Liver (tissue), 9 donors: ENCODE measurements around the gene CTNND1. TPM values are rescaled to one million over a fixed set of nuclear protein-coding genes. Genes with fewer than 3 reads are reported as not detected.

ENCODE experiments used
- DNase-seq: peaks from one replicate; pipeline ENCODE4 v3.0.0-alpha.2; 2017; ENCODE audit warnings: low spot score
- H3K27ac ChIP-seq, 2 donors: one replicate each; pipeline ENCODE4 v1.7.0; 2013; ENCODE audit warnings: inconsistent platforms in 2 of 2, low read length in 2 of 2, control low read depth in 1 of 2, low read depth in 1 of 2, mild to moderate bottlenecking in 1 of 2
- H3K27me3 ChIP-seq, 4 donors: one replicate each; pipeline versions ENCODE4 v1.6.1 to v1.7.0; 2013; ENCODE audit warnings: low read length in 3 of 4, inconsistent platforms in 1 of 4, mild to moderate bottlenecking in 1 of 4, moderate library complexity in 1 of 4; ENCODE audit not compliant: control insufficient read depth in 4 of 4, insufficient read depth in 4 of 4
- H3K36me3 ChIP-seq, 4 donors: one replicate each; pipeline versions ENCODE4 v1.6.1 to v1.7.0; 2013; ENCODE audit warnings: low read length in 3 of 4, mild to moderate bottlenecking in 3 of 4, low read depth in 1 of 4, moderate library complexity in 1 of 4; ENCODE audit not compliant: control insufficient read depth in 4 of 4, insufficient read depth in 3 of 4
- H3K4me1 ChIP-seq, 4 donors: one replicate each; pipeline versions ENCODE4 v1.6.1 to v1.7.0; 2013; ENCODE audit warnings: low read length in 3 of 4, mild to moderate bottlenecking in 3 of 4, moderate library complexity in 1 of 4; ENCODE audit not compliant: control insufficient read depth in 4 of 4, insufficient read depth in 4 of 4
- H3K4me3 ChIP-seq, 3 donors: one replicate each; pipeline versions ENCODE4 v1.6.1 to v1.7.0; 2013; ENCODE audit warnings: low read length in 3 of 3, control low read depth in 1 of 3, low read depth in 1 of 3, mild to moderate bottlenecking in 1 of 3
- H3K9ac ChIP-seq, 2 donors: one replicate each; pipeline ENCODE4 v1.7.0; 2013; ENCODE audit warnings: low read length in 2 of 2, mild to moderate bottlenecking in 2 of 2, moderate library complexity in 2 of 2, control low read depth in 1 of 2, low read depth in 1 of 2
- H3K9me3 ChIP-seq, 4 donors: one replicate each; pipeline versions ENCODE4 v1.6.1 to v1.7.0; 2013; ENCODE audit warnings: low read length in 3 of 4; ENCODE audit not compliant: control insufficient read depth in 4 of 4
- EGR1 ChIP-seq, 2 donors: IDR thresholded peaks; 2 replicates each; pipeline ENCODE4 v1.6.1; 2016 to 2018; ENCODE audit warnings: antibody characterized with exemption in 2 of 2, low read depth in 2 of 2
- FOXA1 ChIP-seq: IDR thresholded peaks from 2 replicates; pipeline ENCODE4 v1.6.1; 2016; ENCODE audit warnings: antibody characterized with exemption
- FOXA2 ChIP-seq: IDR thresholded peaks from 2 replicates; pipeline ENCODE4 v1.6.1; 2016; ENCODE audit warnings: antibody characterized with exemption
- GABPA ChIP-seq, 2 donors: IDR thresholded peaks in 1 of 2; conservative IDR thresholded peaks in 1 of 2; 2 replicates each; pipeline ENCODE4 v1.6.1; 2016; ENCODE audit warnings: antibody characterized with exemption in 2 of 2, mild to moderate bottlenecking in 1 of 2, moderate library complexity in 1 of 2
- HNF4A ChIP-seq, 2 donors: conservative IDR thresholded peaks; 2 replicates each; pipeline ENCODE4 v1.6.1; 2016; ENCODE audit warnings: antibody characterized with exemption in 2 of 2, mild to moderate bottlenecking in 2 of 2
- HNF4G ChIP-seq: IDR thresholded peaks from 2 replicates; pipeline ENCODE4 v1.6.1; 2016; ENCODE audit warnings: antibody characterized with exemption
- JUND ChIP-seq, 2 donors: IDR thresholded peaks; 2 replicates each; pipeline ENCODE4 v1.6.1; 2016; ENCODE audit warnings: antibody characterized with exemption in 2 of 2
- NR2F2 ChIP-seq: IDR thresholded peaks from 2 replicates; pipeline ENCODE4 v1.6.1; 2016; ENCODE audit warnings: antibody characterized with exemption
- RAD21 ChIP-seq, 2 donors: IDR thresholded peaks; 2 replicates each; pipeline ENCODE4 v1.6.1; 2016; ENCODE audit warnings: antibody characterized with exemption in 2 of 2, mild to moderate bottlenecking in 2 of 2
- RXRA ChIP-seq, 2 donors: IDR thresholded peaks; 2 replicates each; pipeline ENCODE4 v1.6.1; 2017 to 2018; ENCODE audit warnings: antibody characterized with exemption in 2 of 2, mild to moderate bottlenecking in 1 of 2
- SP1 ChIP-seq: IDR thresholded peaks from 2 replicates; pipeline ENCODE4 v1.6.1; 2018; ENCODE audit warnings: antibody characterized with exemption, mild to moderate bottlenecking
- TAF1 ChIP-seq: conservative IDR thresholded peaks from 2 replicates; pipeline ENCODE4 v1.6.1; 2016; ENCODE audit warnings: antibody characterized with exemption, mild to moderate bottlenecking
- YY1 ChIP-seq: IDR thresholded peaks from 2 replicates; pipeline ENCODE4 v1.6.1; 2016; ENCODE audit warnings: antibody characterized with exemption, mild to moderate bottlenecking
- WGBS: extraction: QIAGEN DNeasy Blood & Tissue Kit; methylation state at CpG from one replicate; pipeline ENCODE4 v1.1.7; 2013; 5-methylcytosine and 5-hydroxymethylcytosine counted together
- polyA plus RNA-seq, 2 donors: library from polyadenylated mRNA; stranded (reverse) in 1 of 2; unstranded in 1 of 2; fragments of 200-250 nt in 1 of 2; fragments of >200 nt in 1 of 2; fragmentation: Nextera tagmentation in 1 of 2; extraction: Ambion mirVana in 1 of 2; gene quantifications; one replicate each; pipeline versions ENCODE4 v1.2.1 to v1.2.3, GENCODE V29; 2013 to 2015
- total RNA-seq, 2 donors: library from RNA; depleted of rRNA; stranded (reverse); fragments of >200 nt; gene quantifications; one replicate each; pipeline ENCODE4 v1.2.3, GENCODE V29; 2014
- TF ChIP-seq, protein P1 (sequence below): IDR thresholded peaks from 2 replicates; pipeline ENCODE4 v1.6.1; 2016; ENCODE audit warnings: antibody characterized with exemption
- TF ChIP-seq, protein P2 (sequence below): IDR thresholded peaks from 2 replicates; pipeline ENCODE4 v1.6.1; 2016; ENCODE audit warnings: antibody characterized with exemption
- TF ChIP-seq, protein P3 (sequence below): IDR thresholded peaks from 2 replicates; pipeline ENCODE4 v1.6.1; 2016; ENCODE audit warnings: antibody characterized with exemption
- TF ChIP-seq, protein P4 (sequence below): fragments of 150-350 bp; IDR thresholded peaks from 2 replicates; pipeline ENCODE4 v1.5.1; 2017; ENCODE audit warnings: improper control_type of control experiment, low read depth, low read length; ENCODE audit not compliant: missing input control
- TF ChIP-seq, protein P5 (sequence below): IDR thresholded peaks from 2 replicates; pipeline ENCODE4 v1.6.1; 2016; ENCODE audit warnings: antibody characterized with exemption, mild to moderate bottlenecking
- donor health status: healthy.
- donor health status: healthy.
- donor health status: healthy.
- donor health status: healthy.
- donor health status: healthy.

The CTNND1 gene
- total and polyA plus RNA-seq, 4 donors: 21.5 to 97.1 (median 58.0) TPM

DNA sequence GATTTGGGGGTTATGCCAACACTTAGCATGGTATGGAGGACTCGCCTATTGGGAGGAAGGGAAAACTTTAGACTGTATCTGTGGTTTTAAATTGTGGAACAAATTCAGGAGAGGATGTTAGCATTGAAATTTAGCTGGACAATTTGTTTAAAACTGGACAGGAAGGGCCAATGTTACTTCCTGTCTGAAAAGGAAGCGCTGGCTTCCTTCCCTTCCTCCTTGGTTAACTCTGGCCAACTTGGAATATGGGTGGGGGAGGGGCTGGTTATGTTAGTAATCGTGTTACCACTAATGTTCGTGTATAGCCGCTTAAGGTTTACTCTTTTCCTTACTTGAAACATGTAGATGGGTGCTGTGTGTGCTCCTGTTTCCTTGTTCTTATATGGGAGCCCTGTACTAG lies 13.9 kb downstream of the CTNND1 start (continued):
- TF ChIP-seq, protein P1, sequence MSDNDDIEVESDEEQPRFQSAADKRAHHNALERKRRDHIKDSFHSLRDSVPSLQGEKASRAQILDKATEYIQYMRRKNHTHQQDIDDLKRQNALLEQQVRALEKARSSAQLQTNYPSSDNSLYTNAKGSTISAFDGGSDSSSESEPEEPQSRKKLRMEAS: peak; percentile 53
- TF ChIP-seq HNF4A (conservative IDR thresholded peaks at IDR 0.05) (no peak), GABPA (IDR thresholded peaks at IDR 0.05 in 1 of 2, conservative IDR thresholded peaks at IDR 0.05 in 1 of 2) (peak in 1 of 2 donors; percentile 31), TAF1 (no peak)

DNA sequence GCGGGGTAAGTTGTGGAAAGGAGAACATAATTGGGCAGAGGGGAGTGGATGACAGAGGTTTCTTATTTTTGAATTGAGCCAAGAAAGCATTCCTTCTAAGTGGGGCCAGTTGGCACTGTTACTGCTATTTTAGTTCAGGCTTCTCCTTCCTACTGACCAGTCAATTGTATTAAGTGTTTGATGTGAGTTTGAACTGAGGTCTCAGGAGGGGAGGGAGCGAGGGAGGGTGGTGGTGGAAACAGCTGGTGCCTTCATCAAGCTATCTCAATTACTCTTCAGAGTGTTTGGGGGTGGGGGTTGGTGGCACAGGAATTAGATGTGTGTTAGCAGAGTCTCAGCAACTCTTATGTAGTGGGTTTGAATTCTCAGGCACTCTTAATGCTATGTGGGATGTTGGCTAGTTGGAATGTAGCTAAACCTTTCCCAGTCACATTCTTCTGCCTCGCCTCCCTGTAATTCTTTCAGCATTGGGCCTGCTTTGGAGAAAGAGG lies 14.5 kb downstream of the CTNND1 start:
- WGBS: 79% methylated on average over 3 of the region's 3 CpGs
- H3K36me3 ChIP-seq: no peaks in the 10 kb centered on the region
- no peaks in the 10 kb centered on the region for H3K9me3 ChIP-seq
- H3K9ac ChIP-seq: no peak overlapping the region
- peak overlapping the region; percentile 32 to 44 for H3K27ac ChIP-seq
- no peak for DNase-seq
- TF ChIP-seq FOXA1: no peak
- no peak for TF ChIP-seq TAF1
- no peak overlapping the region for H3K4me3 ChIP-seq
- H3K27me3 ChIP-seq: no peaks in the 10 kb centered on the region
- H3K4me1 ChIP-seq: peaks cover 15 to 83% (median 73%) of the 10 kb centered on the region in 4 donors

DNA sequence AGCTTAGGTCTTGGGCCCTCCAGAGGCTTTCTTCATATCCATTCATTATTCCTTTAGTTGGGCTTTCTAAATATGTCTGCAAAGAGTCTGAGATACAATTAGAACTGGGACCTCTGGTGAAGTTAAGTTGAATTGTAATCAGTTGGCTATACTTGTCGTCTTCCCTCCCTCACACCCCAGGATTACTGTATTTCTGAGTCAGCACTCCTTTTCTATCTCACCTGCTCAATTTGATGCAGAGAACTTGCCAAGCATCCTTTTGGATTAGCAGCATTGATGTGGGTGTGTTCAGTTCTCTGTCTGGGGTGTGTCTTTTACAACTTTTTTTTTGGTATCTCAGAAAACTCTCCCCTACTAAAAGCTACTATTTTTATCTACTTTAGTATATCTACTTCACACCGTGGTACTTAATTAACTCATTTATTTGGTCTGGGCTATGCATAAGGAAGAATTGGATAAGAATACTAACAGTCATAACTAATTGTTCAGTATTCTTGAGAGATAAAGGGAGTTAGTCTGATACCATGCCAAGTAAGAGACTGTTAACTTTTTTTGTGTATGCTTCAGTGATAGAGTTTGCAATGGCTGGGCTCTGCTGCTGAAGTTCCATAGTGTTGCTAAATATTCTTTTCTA lies 15.1 kb downstream of the CTNND1 start:
- 58% methylated on average over 2 of the region's 2 CpGs for WGBS
- no peak overlapping the region for H3K9ac ChIP-seq
- DNase-seq: no peak
- peak overlapping the region; percentile 86 to 87 for H3K27ac ChIP-seq
- H3K4me1 ChIP-seq: peaks cover 17 to 83% (median 71%) of the 10 kb centered on the region in 4 donors
- TF ChIP-seq SP1 (no peak), RXRA (IDR thresholded peaks at IDR 0.05) (no peak), HNF4A (conservative IDR thresholded peaks at IDR 0.05) (no peak), JUND (IDR thresholded peaks at IDR 0.05) (no peak), FOXA1 (no peak), NR2F2 (no peak), FOXA2 (no peak), EGR1 (IDR thresholded peaks at IDR 0.05; ENCODE audit: low read depth in 2 of 2) (no peak), TAF1 (no peak), GABPA (IDR thresholded peaks at IDR 0.05 in 1 of 2, conservative IDR thresholded peaks at IDR 0.05 in 1 of 2) (no peak), HNF4G (no peak), YY1 (no peak), RAD21 (IDR thresholded peaks at IDR 0.05) (no peak)
- TF ChIP-seq, protein P2, sequence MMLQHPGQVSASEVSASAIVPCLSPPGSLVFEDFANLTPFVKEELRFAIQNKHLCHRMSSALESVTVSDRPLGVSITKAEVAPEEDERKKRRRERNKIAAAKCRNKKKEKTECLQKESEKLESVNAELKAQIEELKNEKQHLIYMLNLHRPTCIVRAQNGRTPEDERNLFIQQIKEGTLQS: no peak
- TF ChIP-seq, protein P3, sequence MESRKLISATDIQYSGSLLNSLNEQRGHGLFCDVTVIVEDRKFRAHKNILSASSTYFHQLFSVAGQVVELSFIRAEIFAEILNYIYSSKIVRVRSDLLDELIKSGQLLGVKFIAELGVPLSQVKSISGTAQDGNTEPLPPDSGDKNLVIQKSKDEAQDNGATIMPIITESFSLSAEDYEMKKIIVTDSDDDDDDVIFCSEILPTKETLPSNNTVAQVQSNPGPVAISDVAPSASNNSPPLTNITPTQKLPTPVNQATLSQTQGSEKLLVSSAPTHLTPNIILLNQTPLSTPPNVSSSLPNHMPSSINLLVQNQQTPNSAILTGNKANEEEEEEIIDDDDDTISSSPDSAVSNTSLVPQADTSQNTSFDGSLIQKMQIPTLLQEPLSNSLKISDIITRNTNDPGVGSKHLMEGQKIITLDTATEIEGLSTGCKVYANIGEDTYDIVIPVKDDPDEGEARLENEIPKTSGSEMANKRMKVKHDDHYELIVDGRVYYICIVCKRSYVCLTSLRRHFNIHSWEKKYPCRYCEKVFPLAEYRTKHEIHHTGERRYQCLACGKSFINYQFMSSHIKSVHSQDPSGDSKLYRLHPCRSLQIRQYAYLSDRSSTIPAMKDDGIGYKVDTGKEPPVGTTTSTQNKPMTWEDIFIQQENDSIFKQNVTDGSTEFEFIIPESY: no peak
- TF ChIP-seq, protein P4, sequence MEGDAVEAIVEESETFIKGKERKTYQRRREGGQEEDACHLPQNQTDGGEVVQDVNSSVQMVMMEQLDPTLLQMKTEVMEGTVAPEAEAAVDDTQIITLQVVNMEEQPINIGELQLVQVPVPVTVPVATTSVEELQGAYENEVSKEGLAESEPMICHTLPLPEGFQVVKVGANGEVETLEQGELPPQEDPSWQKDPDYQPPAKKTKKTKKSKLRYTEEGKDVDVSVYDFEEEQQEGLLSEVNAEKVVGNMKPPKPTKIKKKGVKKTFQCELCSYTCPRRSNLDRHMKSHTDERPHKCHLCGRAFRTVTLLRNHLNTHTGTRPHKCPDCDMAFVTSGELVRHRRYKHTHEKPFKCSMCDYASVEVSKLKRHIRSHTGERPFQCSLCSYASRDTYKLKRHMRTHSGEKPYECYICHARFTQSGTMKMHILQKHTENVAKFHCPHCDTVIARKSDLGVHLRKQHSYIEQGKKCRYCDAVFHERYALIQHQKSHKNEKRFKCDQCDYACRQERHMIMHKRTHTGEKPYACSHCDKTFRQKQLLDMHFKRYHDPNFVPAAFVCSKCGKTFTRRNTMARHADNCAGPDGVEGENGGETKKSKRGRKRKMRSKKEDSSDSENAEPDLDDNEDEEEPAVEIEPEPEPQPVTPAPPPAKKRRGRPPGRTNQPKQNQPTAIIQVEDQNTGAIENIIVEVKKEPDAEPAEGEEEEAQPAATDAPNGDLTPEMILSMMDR: no peak
- TF ChIP-seq, protein P5, sequence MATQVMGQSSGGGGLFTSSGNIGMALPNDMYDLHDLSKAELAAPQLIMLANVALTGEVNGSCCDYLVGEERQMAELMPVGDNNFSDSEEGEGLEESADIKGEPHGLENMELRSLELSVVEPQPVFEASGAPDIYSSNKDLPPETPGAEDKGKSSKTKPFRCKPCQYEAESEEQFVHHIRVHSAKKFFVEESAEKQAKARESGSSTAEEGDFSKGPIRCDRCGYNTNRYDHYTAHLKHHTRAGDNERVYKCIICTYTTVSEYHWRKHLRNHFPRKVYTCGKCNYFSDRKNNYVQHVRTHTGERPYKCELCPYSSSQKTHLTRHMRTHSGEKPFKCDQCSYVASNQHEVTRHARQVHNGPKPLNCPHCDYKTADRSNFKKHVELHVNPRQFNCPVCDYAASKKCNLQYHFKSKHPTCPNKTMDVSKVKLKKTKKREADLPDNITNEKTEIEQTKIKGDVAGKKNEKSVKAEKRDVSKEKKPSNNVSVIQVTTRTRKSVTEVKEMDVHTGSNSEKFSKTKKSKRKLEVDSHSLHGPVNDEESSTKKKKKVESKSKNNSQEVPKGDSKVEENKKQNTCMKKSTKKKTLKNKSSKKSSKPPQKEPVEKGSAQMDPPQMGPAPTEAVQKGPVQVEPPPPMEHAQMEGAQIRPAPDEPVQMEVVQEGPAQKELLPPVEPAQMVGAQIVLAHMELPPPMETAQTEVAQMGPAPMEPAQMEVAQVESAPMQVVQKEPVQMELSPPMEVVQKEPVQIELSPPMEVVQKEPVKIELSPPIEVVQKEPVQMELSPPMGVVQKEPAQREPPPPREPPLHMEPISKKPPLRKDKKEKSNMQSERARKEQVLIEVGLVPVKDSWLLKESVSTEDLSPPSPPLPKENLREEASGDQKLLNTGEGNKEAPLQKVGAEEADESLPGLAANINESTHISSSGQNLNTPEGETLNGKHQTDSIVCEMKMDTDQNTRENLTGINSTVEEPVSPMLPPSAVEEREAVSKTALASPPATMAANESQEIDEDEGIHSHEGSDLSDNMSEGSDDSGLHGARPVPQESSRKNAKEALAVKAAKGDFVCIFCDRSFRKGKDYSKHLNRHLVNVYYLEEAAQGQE: no peak
- TF ChIP-seq, protein P1: no peak
- no peak overlapping the region for H3K4me3 ChIP-seq
- H3K36me3 ChIP-seq: no peaks in the 10 kb centered on the region
- H3K9me3 ChIP-seq: no peaks in the 10 kb centered on the region
- H3K27me3 ChIP-seq: no peaks in the 10 kb centered on the region
